GM12878 (cell line): ENCODE data around the gene ZSWIM7. TPM values are rescaled to one million over a fixed set of nuclear protein-coding genes. Genes with fewer than 3 reads are reported as not detected.

Source experiments
- ATAC-seq: fragments of 200-7000 bp; cut with Tn5 transposase; 3 replicates; pipeline ENCODE4 v1.9.1; 2020; ENCODE audit warnings: mild to moderate bottlenecking, moderate library complexity
- BruUV-seq: library from RNA; stranded (reverse); fragments of 400-500 nt; replicated peaks from 2 replicates; lab custom pipeline; 2021; lab: Mats Ljungman, UMichigan
- CTCF ChIA-PET: fragments of 300-600 bp; sonication (Branson Sonifier 250); formaldehyde crosslinking; extraction: SDS; loops from one replicate; lab custom pipeline; 2021; ENCODE audit warnings: inconsistent platforms; lab: Yijun Ruan, JAX
- POLR2A ChIA-PET: fragments of 350-600 bp; formaldehyde crosslinking; extraction: SDS; loops from one replicate; lab custom pipeline; 2021; ENCODE audit warnings: inconsistent platforms; lab: Charles Lee
- RAD21 ChIA-PET: fragments of 300-600 bp; sonication (Branson Sonifier 250); formaldehyde crosslinking; loops from one replicate; lab custom pipeline; 2023; ENCODE audit warnings: antibody characterized with exemption; ENCODE audit not compliant: unreplicated experiment; lab: Charles Lee
- SMC1A ChIA-PET: fragments of 300-600 bp; sonication (Branson Sonifier 250); formaldehyde crosslinking; loops from one replicate; lab custom pipeline; 2023; ENCODE audit not compliant: unreplicated experiment, uncharacterized antibody; lab: Charles Lee
- DNase-seq: peaks from one replicate; pipeline ENCODE4 v3.0.0-alpha.2; 2011; ENCODE audit warnings: low read depth, low spot score
- FAIRE-seq: peaks from 3 replicates; lab custom pipeline; 2011; peaks lifted over from hg19 to GRCh38; lab: Jason Lieb, UNC
- H2AFZ ChIP-seq: 2 replicates; pipeline ENCODE4 v1.6.0; 2011; ENCODE audit warnings: low read depth, low read length, control low read depth; ENCODE audit not compliant: control insufficient read depth
- H3K27ac ChIP-seq: 2 replicates; pipeline ENCODE4 v1.5.1; 2011; ENCODE audit warnings: control low read depth; ENCODE audit not compliant: control insufficient read depth, insufficient read depth
- H3K27me3 ChIP-seq, 2 experiments: replicated peaks in 1 of 2; 2 replicates each; pipeline versions ENCODE4 v1.6.0 to v1.6.1; 2011; ENCODE audit warnings: low read length in 1 of 2; ENCODE audit not compliant: control insufficient read depth in 2 of 2, insufficient read depth in 2 of 2
- H3K36me3 ChIP-seq, 2 experiments: 2 replicates each; pipeline ENCODE4 v1.5.1; 2011; ENCODE audit warnings: low read length in 1 of 2; ENCODE audit not compliant: control insufficient read depth in 2 of 2, insufficient read depth in 2 of 2
- H3K4me1 ChIP-seq: 2 replicates; pipeline ENCODE4 v1.6.1; 2011; ENCODE audit warnings: mild to moderate bottlenecking, low read length, moderate library complexity, mixed read lengths; ENCODE audit not compliant: control insufficient read depth, insufficient read depth
- H3K4me2 ChIP-seq: 2 replicates; pipeline ENCODE4 v1.6.0; 2011; ENCODE audit warnings: control low read depth; ENCODE audit not compliant: control insufficient read depth, insufficient read depth
- H3K4me3 ChIP-seq: fragments of 200-600 bp; sonication (generic); 2 replicates; pipeline ENCODE4 v1.5.1; 2016
- H3K79me2 ChIP-seq: 2 replicates; pipeline ENCODE4 v1.6.0; 2011; ENCODE audit warnings: low read length; ENCODE audit not compliant: control insufficient read depth, insufficient read depth
- H3K9ac ChIP-seq: 2 replicates; pipeline ENCODE4 v1.8.0; 2011; ENCODE audit warnings: low read length, control low read depth, mixed read lengths; ENCODE audit not compliant: control insufficient read depth, insufficient read depth
- H3K9me3 ChIP-seq: replicated peaks from 3 replicates; pipeline ENCODE4 v1.5.1; 2011; ENCODE audit warnings: mild to moderate bottlenecking, low read length; ENCODE audit not compliant: control insufficient read depth, insufficient read depth
- H4K20me1 ChIP-seq: 2 replicates; pipeline ENCODE4 v1.6.0; 2011; ENCODE audit not compliant: control insufficient read depth, insufficient read depth
- CHD2 ChIP-seq: IDR thresholded peaks from 2 replicates; pipeline ENCODE4 v1.6.1; 2011; ENCODE audit warnings: low read depth, low read length, improper control_type of control experiment, borderline replicate concordance
- ETV6 ChIP-seq, 2 experiments: fragments of 450-650 bp in 1 of 2; IDR thresholded peaks in 1 of 2; conservative IDR thresholded peaks in 1 of 2; 2 replicates each; pipeline ENCODE4 v1.6.1; 2014; ENCODE audit warnings: antibody characterized with exemption in 1 of 2, borderline replicate concordance in 1 of 2, low read depth in 1 of 2, mild to moderate bottlenecking in 1 of 2, moderate library complexity in 1 of 2
- FOS ChIP-seq: IDR thresholded peaks from 3 replicates; pipeline ENCODE4 v1.6.1; 2011; ENCODE audit warnings: borderline replicate concordance; ENCODE audit not compliant: insufficient read length; ENCODE audit errors: extremely low read depth
- MTA2 ChIP-seq: fragments of 450-650 bp; IDR thresholded peaks from 2 replicates; pipeline ENCODE4 v1.6.1; 2016; ENCODE audit warnings: low read depth, mild to moderate bottlenecking, moderate library complexity
- MXI1 ChIP-seq: fragments of 150-350 bp; IDR thresholded peaks from 2 replicates; pipeline ENCODE4 v1.6.1; 2011; ENCODE audit warnings: low read depth, mild to moderate bottlenecking, inconsistent platforms, low read length, improper control_type of control experiment
- PAX5 ChIP-seq: IDR thresholded peaks from 2 replicates; pipeline ENCODE4 v1.6.1; 2011; ENCODE audit warnings: low read depth, low read length, borderline replicate concordance
- RAD51 ChIP-seq: fragments of 450-650 bp; IDR thresholded peaks from 2 replicates; pipeline ENCODE4 v1.6.1; 2016; ENCODE audit warnings: moderate library complexity, mild to moderate bottlenecking, inconsistent platforms
- RUNX3 ChIP-seq: IDR thresholded peaks from 2 replicates; pipeline ENCODE4 v1.6.1; 2012; ENCODE audit warnings: low read length, inconsistent platforms
- SMAD1 ChIP-seq: fragments of 450-650 bp; IDR thresholded peaks from 2 replicates; pipeline ENCODE4 v1.6.1; 2018; ENCODE audit warnings: mild to moderate bottlenecking, low read depth; ENCODE audit not compliant: partially characterized antibody
- SPI1 ChIP-seq: IDR thresholded peaks from 2 replicates; pipeline ENCODE4 v1.6.1; 2011; ENCODE audit warnings: low read depth, mild to moderate bottlenecking, low read length, moderate library complexity, borderline replicate concordance; ENCODE audit not compliant: insufficient read depth
- SREBF2 ChIP-seq: IDR thresholded peaks from 2 replicates; pipeline ENCODE4 v1.6.1; 2012; ENCODE audit warnings: mild to moderate bottlenecking, low read length
- SRF ChIP-seq, 2 experiments: IDR thresholded peaks; 2 replicates each; pipeline ENCODE4 v1.6.1; 2011; ENCODE audit warnings: low read depth in 2 of 2, low read length in 2 of 2, mild to moderate bottlenecking in 1 of 2, moderate library complexity in 1 of 2
- WGBS: methylation state at CpG from one replicate; pipeline ENCODE4 v1.1.6; 2016; ENCODE audit warnings: low lambda C conversion rate; ENCODE audit not compliant: insufficient replicate concordance, insufficient coverage; ENCODE audit errors: missing lambda C conversion rate; 5-methylcytosine and 5-hydroxymethylcytosine counted together
- in situ Hi-C: fragments of 300-500 bp; cut with MboI; formaldehyde crosslinking; loops from 9 replicates; pipeline ENCODE4 v1.14.3; 2018; ENCODE audit warnings: mixed read lengths
- intact Hi-C: fragments of 100-400 bp; cut with micrococcal nuclease; formaldehyde crosslinking; loops from one replicate; pipeline ENCODE4 v1.14.2; 2022; ENCODE audit not compliant: unreplicated experiment
- polyA plus RNA-seq, 11 experiments: library from polyadenylated mRNA; depleted of rRNA in 4 of 11; unstranded in 6 of 11; stranded (reverse) in 5 of 11; fragments of >200 nt; fragmentation: Nextera tagmentation in 4 of 11; fragmentation: Illumina TruSeq in 1 of 11; extraction: Ambion mirVana in 4 of 11; extraction: Trizol in 1 of 11; gene quantifications; 1 replicate in 1 of 11; 2 replicates in 10 of 11; pipeline versions ENCODE4 v1.2.1 to v1.2.3, GENCODE V29; 2011 to 2016; ENCODE audit warnings: inconsistent platforms in 2 of 11, missing spikeins in 2 of 11, low read depth in 1 of 11
- total RNA-seq, 4 experiments: library from RNA; depleted of rRNA in 3 of 4; stranded (reverse); fragments of >200 nt in 3 of 4; fragmentation: Illumina TruSeq in 1 of 4; extraction: Trizol in 1 of 4; gene quantifications; 2 replicates each; pipeline versions ENCODE4 v1.2.1 to v1.2.3, GENCODE V29; 2013 to 2021
- TF ChIP-seq, protein P1 (sequence below): IDR thresholded peaks from 2 replicates; pipeline ENCODE4 v1.6.1; 2011; ENCODE audit warnings: mild to moderate bottlenecking, low read depth, low read length, moderate library complexity; ENCODE audit not compliant: insufficient replicate concordance
- TF ChIP-seq, protein P2 (sequence below): fragments of 450-650 bp; IDR thresholded peaks from 2 replicates; pipeline ENCODE4 v1.6.1; 2017; ENCODE audit warnings: mild to moderate bottlenecking

ZSWIM7 gene
- total and polyA plus RNA-seq, 10 of the 15 experiments (the other 5 are each of a cell fraction or from before 2014, with no cell fraction given) = 7.0 to 26.6 (median 9.9) TPM

- H3K9ac ChIP-seq = no peak overlapping the region
- no peak overlapping the region for H3K4me2 ChIP-seq
- intact Hi-C loops (no loop called here), in situ Hi-C loops (no loop called here)
- H3K79me2 ChIP-seq = no peaks in the 10 kb centered on the region
- CTCF ChIA-PET = interaction anchor here (1.2 to 1.3 kb wide), 2 partner anchors 30 to 33 kb away, joined by 3 read pairs; partner anchors contain the start of genes TTC19 and ZSWIM7
- ATAC-seq (no peak), FAIRE-seq (no peak), DNase-seq (no peak)
- POLR2A ChIA-PET = no interaction called here
- SMC1A ChIA-PET = no interaction called here
- no peak overlapping the region for H3K27ac ChIP-seq
- H3K36me3 ChIP-seq = no peaks in the 10 kb centered on the region
- WGBS = 38% methylated on average over 13 of the region's 13 CpGs
- no TSS peak for BruUV-seq
- no peak overlapping the region for H3K4me3 ChIP-seq
- RAD21 ChIA-PET = no interaction called here
- H3K4me1 ChIP-seq = no peaks in the 10 kb centered on the region
- TF ChIP-seq SPI1 = no peak
- no peak for TF ChIP-seq RUNX3
- TF ChIP-seq, protein P1, sequence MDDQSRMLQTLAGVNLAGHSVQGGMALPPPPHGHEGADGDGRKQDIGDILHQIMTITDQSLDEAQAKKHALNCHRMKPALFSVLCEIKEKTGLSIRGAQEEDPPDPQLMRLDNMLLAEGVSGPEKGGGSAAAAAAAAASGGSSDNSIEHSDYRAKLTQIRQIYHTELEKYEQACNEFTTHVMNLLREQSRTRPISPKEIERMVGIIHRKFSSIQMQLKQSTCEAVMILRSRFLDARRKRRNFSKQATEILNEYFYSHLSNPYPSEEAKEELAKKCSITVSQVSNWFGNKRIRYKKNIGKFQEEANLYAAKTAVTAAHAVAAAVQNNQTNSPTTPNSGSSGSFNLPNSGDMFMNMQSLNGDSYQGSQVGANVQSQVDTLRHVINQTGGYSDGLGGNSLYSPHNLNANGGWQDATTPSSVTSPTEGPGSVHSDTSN = no peak
- no peak for TF ChIP-seq CHD2
- no peak for TF ChIP-seq MTA2
- TF ChIP-seq SMAD1 = no peak
- TF ChIP-seq, protein P2, sequence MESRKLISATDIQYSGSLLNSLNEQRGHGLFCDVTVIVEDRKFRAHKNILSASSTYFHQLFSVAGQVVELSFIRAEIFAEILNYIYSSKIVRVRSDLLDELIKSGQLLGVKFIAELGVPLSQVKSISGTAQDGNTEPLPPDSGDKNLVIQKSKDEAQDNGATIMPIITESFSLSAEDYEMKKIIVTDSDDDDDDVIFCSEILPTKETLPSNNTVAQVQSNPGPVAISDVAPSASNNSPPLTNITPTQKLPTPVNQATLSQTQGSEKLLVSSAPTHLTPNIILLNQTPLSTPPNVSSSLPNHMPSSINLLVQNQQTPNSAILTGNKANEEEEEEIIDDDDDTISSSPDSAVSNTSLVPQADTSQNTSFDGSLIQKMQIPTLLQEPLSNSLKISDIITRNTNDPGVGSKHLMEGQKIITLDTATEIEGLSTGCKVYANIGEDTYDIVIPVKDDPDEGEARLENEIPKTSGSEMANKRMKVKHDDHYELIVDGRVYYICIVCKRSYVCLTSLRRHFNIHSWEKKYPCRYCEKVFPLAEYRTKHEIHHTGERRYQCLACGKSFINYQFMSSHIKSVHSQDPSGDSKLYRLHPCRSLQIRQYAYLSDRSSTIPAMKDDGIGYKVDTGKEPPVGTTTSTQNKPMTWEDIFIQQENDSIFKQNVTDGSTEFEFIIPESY = no peak
- TF ChIP-seq FOS = no peak
- TF ChIP-seq ETV6 (conservative IDR thresholded peaks at IDR 0.05 in 1 of 2, IDR thresholded peaks at IDR 0.05 in 1 of 2; ENCODE audit: borderline replicate concordance in 1 of 2, low read depth in 1 of 2) = no peak
- TF ChIP-seq RAD51 = no peak
- no peak for TF ChIP-seq SRF (IDR thresholded peaks at IDR 0.05; ENCODE audit: low read depth in 2 of 2, low read length in 2 of 2)
- TF ChIP-seq PAX5 = no peak
- TF ChIP-seq SREBF2 = no peak
- TF ChIP-seq MXI1 = no peak
- H4K20me1 ChIP-seq = no peaks in the 10 kb centered on the region
- no peaks in the 10 kb centered on the region for H3K9me3 ChIP-seq
- peaks cover 0 to 9% of the 10 kb centered on the region in 2 experiments; a peak in 2 of 4 replicates for H3K27me3 ChIP-seq
- no peak overlapping the region for H2AFZ ChIP-seq
These were observed 33.2 kb downstream of the ZSWIM7 start for GRCh38 chr17:15966183-15966878.
